Germinal center (tissue), 1 donor: ENCODE data around the gene RAD1.

Experiments used
- DNase-seq: peaks from one replicate; pipeline ENCODE4 v3.0.0; 2012; ENCODE audit warnings: mixed read lengths, low spot score

Gene RAD1

GRCh38 chr5:34916518-34916917 lies 1.2 kb upstream of the RAD1 start:
- DNase-seq, result no peak

- no peak for DNase-seq
These were observed 520 bp upstream of the RAD1 start for GRCh38 chr5:34915856-34916192.

DNA sequence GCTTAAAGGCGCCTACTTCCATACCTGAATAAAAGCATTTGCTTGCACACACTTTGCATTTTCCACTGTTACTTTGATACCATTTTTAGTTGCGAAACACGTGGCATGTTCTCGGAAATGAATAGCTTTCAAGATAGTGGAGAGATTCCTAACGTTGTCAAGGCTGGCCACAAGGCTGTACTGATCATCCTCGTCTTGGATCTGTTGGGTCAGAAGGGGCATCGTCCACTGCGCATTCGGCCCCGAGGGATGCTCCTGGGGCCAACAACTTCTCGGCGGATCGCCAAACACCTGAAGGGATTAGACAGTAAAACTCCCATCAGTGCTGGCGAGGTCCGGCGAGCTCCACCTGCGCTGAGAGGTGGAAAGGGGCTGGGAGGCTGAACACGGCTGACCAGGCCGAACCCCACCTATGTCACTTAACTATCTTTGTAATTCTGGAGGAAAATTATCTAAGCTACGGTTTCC lies 599 bp downstream of the RAD1 start:
- peak; percentile 8 for DNase-seq

- no peak for DNase-seq
These were observed 2.2 kb downstream of the RAD1 start for GRCh38 chr5:34913072-34913471.

DNA sequence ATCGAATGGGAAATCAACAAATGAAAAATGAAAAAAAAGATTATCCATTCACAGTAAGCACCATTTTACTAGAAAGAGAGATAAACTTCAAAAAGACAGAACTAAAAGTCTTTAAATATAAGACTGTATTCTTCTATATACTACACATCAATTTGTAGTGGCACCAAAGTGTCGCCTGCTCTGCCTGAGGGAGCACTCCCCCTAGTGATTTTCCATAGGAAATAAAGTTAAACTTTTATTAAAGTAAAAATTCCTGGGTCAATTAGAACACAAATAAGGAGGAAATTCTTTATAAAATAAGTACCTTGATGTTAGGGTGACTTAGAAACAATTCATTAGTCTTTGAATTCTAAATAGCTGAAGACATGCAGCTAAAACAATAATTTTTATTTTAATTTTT lies 9.7 kb downstream of the RAD1 start:
- no peak for DNase-seq

DNA sequence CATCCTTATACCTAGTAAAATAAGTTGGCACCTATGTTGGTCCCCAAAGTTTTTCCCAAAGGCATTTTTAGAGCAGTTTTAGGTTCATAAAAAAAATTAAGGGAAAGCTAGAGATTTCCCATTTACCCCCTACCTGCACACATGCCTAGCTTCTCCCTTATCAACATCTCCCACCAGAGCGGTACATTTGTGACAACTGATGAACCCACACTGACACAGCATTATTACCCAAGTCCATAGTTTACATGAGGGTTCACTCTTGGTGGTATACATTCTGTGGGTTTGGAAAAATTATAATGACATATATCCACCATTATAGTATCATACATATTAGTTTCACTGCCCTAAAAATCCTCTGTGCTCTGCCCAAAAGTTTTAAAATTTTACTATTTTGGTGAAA lies 12.0 kb downstream of the RAD1 start:
- no peak for DNase-seq

GRCh38 chr5:34900652-34901051 lies 14.7 kb downstream of the RAD1 start:
- DNase-seq, result no peak

DNA sequence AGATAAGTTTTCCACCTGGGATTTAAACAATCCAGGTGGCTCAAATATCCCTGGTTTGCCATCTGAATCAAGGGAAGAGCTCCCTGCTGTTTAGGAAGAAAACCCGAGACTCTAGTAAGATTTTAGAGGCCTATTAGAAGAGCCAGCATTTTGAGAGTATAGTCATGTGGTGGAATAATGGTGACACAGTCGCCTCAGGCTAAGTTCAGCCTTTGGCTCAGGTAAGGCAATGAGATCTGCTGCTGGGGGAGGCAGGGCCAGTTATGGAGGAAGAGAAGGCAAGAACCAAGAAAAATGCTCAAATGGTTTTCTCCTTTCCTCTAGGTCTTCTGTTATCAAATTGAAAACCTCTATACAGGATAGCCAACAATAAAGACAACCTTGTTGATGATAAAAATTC lies 16.2 kb downstream of the RAD1 start:
- DNase-seq, result no peak

GRCh38 chr5:34898258-34898895 lies 16.9 kb downstream of the RAD1 start:
- peak; percentile 55 for DNase-seq

DNA sequence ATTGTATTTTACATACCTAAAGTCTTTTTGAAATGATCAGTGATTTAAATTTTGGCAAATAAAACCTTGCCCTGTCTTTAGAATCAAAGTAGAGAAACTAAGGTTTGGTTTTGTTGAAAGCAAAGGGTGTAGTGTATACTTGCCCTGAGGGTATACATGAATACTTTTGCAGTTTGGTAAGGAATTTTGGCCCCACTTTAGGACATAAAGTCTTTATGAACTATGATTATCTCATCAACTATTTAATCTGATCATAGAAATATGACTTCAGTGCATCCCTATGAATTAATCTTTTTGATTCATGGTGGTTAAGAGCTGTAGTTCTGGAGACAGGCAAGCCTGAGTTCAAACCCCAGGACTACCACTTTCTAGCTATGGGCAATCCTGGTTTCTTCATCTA lies 17.7 kb downstream of the RAD1 start:
- no peak for DNase-seq

- no peak for DNase-seq
These were observed 19.5 kb downstream of the RAD1 start for GRCh38 chr5:34895641-34896419.

DNA sequence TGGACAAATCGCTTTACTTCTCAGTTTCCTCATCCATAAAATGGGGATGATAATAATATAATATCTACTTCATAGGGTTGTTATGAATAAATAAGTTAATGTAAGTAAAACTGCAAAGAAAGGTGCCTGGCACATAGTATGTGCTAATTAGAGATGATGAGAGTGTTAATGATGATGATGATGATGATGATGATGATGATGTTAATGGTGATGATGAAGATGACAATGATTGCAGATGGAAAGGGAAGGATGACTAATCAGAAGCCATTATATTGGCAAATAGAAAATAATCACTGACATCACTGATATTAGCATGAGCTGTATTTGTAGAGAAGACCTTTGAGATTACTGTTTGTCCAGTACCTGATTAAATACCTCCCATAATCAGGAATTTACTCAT lies 20.6 kb downstream of the RAD1 start:
- no peak for DNase-seq

- DNase-seq, result no peak
These were observed 22.9 kb downstream of the RAD1 start for GRCh38 chr5:34892414-34892813.

DNA sequence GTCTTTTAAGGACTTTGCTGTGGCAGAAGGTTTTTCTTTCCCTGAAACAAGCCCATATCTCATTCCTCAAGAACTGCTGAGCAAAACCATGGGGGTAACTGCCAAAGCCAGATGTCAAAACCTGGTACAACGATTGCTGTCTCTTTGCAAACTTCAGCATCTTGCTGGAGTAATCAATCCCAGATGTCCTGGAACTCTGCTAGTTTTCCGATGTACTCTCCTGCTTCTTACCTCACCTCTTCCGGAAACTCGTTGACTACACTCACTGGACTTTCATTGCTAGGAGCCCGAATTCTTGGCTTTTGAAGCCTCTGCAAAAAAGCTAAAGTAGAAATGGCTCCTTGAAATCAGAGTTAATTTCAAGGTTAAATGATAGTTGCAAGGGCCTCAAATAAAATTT lies 23.3 kb downstream of the RAD1 start:
- DNase-seq, result no peak

GRCh38 chr5:34889394-34889793 lies 25.9 kb downstream of the RAD1 start:
- no peak for DNase-seq

DNA sequence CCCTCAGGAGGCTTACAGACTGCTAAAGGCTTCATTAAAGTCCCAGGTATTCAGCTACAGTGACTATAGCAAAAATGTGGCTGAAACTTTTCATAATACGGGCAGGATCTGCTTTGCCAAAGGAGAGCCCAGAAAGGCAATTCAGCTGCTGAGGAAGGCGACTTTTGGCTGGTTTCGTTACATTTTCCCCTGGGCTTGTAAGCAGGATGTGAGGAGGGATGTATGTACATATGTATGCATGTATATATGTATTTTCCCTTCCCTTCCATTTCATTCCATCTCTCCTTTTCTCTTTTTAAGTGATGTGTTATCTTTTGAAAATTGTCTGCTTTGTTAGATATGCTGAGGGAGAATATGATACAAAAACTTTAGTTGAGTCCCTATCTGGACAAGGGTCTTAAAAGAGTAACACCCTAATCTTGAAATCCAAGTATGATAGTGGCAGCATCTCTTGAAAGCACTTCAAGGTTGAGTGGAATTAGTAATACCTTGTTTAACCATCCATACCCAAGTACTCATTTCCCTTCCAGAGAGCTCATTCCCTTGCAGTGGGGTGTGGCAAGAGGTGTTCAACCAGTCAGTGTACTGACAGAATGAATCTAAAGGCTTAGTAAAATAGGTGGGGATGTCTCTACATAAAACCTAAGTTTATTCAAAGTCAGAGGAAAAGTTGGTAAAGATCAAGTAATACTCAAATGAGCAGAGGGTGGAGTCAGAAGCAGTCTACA lies 28.7 kb downstream of the RAD1 start:
- no peak for DNase-seq

DNA sequence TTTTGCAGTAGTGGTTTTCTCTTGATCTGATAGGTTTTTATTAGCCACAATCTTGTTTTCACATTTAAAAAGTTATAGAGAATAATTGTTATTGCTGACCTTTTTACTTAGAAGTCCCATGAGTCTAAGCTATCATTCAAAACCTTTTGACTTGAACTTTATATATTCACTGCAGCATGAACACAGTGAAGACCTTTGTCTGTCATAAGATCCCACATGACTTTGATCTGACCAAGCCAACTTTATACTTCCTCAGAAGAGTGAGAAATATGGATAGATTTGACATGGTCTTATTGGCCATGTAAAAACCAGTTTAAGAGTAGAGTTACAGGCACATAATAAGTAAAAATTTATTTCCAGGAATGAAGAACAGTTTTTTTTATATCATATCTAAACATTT lies 34.1 kb downstream of the RAD1 start:
- DNase-seq, result no peak

DNA sequence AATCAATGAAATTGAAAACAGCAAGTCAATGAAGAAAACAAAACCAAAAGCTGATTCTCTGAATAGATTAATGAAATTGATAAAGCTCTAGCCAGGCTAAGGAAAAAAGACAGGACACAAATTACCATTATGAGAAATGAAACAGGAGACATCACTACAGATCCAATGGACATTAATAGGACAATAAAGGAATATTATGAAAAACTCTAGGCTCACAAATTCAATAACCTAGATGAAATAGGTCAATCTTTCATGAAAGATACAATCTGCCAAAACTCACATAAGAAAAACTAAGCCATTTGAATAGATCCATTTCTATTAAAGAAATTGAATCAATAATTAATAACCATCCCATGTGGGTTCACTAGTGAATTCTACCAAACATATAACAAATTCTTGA lies 39.0 kb downstream of the RAD1 start:
- DNase-seq, result no peak

DNA sequence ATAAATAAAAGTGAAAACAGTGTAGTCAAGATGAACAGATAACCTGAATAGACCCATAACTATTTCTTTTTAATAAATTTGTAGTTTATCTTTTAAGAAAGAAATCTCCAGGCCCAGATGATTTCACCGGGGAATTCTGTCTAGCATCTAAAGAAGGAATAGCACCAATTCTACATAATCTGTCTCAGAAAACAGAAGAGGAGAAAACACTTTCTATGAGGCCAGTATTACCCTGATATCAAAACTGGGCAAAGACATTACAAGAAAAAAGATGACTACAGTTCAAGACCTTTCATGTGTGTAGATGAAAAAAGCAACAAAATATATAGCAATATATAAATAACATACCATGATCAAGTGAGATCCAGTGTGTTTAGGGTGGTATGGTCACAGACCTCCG lies 44.9 kb downstream of the RAD1 start:
- no peak for DNase-seq

DNA sequence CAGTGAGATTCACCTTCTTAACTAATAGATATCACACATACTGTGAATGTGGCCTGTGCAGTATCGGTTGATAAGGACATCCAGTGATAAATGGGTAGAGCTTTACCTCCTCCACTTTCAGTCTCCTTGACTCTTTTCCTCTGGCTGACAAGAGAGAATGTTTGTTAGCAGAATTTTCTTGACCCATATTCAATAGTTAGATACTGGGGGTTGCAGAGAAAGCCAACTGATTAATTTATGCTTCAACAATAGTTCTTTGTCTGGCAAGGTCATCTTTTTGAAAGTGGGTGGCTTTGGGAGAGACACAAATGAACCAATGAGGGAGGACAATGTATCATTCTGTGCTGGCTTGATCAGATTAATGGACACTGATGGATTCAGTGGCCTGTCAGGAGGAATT lies 46.0 kb downstream of the RAD1 start:
- DNase-seq, result no peak

- no peak for DNase-seq
These were observed 46.5 kb downstream of the RAD1 start for GRCh38 chr5:34868791-34869190.

DNA sequence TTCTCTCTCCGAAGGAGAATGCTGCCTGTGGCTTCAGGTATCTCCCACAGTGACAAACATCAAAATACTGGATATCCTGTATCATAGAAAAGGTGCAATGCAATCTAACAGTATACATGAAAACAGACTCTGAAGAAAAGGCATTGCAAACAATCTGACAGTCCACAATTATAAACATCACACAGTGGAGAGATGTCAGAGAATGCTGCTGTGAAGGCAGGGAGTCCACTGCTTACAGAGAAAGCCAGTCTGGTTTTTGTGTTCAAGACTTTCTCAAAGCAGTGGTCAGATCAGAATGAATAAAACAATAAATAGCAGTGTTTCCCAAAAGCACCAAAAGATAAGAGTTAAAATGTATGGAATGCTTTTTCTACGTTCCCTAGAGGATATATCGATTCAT lies 47.6 kb downstream of the RAD1 start:
- DNase-seq, result no peak

- DNase-seq, result no peak
These were observed 48.3 kb downstream of the RAD1 start for GRCh38 chr5:34866989-34867471.
